Effector CD4-positive, alpha-beta T cell (primary cell): ENCODE results near the gene APBB2.

Experiments
- DNase-seq: peaks from one replicate; pipeline ENCODE4 v3.0.0-alpha.2; 2020

The APBB2 gene

GRCh38 chr4:41185614-41186592 lies 28.4 kb downstream of the APBB2 start:
- no peak for DNase-seq

GRCh38 chr4:41184009-41184408 lies 30.3 kb downstream of the APBB2 start:
- DNase-seq = no peak

GRCh38 chr4:41183021-41183553 lies 31.3 kb downstream of the APBB2 start:
- no peak for DNase-seq

GRCh38 chr4:41181037-41181436 lies 33.3 kb downstream of the APBB2 start:
- DNase-seq = no peak

GRCh38 chr4:41179498-41180195 lies 34.7 kb downstream of the APBB2 start:
- DNase-seq = no peak

DNA sequence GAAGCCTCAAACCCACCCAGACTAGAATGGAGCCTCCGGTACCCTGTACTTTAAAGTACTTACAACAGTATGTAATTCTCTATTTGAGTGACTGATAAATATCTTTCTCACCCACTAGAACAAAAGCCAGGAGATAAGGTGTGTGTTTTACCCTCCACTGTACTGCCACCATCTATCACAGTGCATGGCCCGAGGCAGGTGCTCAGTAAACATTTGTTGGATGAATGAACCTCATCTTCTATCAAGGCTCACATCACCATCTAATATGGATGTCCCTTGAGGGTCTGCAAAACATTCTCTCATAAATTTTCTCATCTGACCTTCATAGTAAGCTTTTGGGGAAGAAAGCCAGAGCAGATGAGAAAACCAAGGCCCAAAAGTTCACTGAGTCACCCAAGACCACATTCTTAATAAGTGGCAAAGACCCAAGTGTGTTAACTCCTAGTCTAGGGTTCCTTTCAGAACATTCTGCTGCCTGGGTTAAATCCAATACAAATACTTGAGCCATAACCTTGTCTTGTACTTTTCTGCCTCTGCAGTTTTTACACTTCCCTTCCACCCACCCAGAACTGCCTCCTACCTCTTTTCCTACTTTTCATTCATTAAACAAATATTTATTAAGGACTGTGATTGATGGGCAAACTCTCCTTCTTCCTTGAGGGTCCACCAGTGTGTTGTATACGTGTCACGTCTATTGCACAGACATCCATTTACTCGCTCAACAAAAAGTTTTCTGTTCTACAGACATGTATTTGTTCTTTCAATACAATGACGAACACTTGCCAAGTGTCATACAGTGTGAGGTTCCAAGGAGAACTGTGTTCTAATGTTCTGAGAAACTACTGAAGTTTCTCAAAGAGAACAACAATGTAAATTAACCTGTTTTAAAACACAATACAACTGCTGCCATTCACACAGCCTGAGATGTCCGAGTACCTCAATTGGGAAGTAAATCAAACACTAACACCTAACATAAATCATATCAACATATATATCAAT lies 35.7 kb downstream of the APBB2 start:
- no peak for DNase-seq

- no peak for DNase-seq
These were observed 37.3 kb downstream of the APBB2 start for GRCh38 chr4:41177016-41177415.

GRCh38 chr4:41176340-41176739 lies 38.0 kb downstream of the APBB2 start:
- no peak for DNase-seq

DNA sequence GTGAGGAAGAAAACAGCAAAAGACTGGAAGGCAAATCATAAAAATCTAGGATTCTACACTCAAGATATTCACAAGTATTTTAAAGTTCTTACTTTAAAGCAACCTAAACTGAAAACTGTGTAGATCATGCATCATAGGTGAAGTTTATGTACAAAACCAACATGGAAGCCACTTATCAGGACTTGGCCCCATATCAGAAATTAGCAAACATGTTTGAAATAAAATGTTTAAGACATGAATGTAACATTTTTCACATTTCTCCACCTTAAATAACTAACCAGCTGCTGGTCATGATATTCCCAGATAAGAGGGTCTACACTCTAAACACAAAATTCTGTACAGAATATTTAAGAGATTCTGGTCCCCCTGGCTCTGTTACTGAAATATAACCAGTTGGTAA lies 38.5 kb downstream of the APBB2 start:
- no peak for DNase-seq

GRCh38 chr4:41174444-41174843 lies 39.9 kb downstream of the APBB2 start:
- DNase-seq = no peak

- DNase-seq = no peak
These were observed 41.6 kb downstream of the APBB2 start for GRCh38 chr4:41172786-41173185.

DNA sequence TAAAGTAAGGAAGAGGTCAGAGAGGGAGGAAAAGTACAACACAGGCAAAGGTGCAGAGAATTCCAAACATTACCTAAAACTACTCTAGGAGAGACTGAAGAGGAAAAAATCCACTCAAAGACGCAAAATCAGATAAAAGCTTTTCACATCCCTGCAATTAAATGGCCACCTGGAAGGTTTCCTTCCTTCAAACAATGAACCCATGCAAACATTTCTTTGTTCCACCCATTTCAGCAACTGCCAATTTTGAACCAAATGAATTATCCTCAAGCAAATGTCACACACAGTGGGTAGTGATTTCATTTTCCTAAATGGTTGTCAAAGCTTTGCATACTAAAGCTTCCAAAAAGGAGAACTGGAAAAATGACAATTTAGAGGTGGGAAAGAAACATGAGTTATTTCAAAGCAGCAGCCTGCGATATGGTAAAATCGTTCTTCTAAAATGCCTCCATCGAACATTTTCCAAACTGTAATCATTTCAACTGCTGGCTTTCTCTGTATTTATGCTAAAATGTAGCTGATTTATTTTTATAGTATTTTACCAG lies 45.0 kb downstream of the APBB2 start:
- DNase-seq = no peak

- DNase-seq = no peak
These were observed 47.2 kb downstream of the APBB2 start for GRCh38 chr4:41167191-41167590.

- no peak for DNase-seq
These were observed 49.9 kb downstream of the APBB2 start for GRCh38 chr4:41164405-41164804.

DNA sequence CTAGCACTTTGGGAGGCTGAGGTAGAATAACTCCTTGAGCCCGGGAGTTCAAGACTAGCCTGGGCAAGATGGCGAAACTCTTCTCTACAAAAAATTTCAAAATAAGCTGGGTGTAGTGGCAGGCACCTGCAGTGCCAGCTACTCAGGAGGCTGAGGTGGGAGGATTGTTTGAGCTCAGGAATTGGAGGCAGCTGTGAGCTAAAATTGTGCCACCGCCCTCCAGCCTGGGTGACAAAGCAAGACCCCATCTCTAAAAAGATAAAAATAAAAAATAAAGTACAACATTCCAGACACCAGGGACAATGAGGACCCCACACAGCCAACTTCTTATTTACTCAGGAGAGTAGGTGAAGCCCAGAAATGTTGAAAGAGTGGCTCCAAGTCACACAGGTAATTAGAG lies 53.0 kb downstream of the APBB2 start:
- no peak for DNase-seq

GRCh38 chr4:41160856-41161255 lies 53.5 kb downstream of the APBB2 start:
- no peak for DNase-seq

- no peak for DNase-seq
These were observed 54.1 kb downstream of the APBB2 start for GRCh38 chr4:41160012-41160789.

DNA sequence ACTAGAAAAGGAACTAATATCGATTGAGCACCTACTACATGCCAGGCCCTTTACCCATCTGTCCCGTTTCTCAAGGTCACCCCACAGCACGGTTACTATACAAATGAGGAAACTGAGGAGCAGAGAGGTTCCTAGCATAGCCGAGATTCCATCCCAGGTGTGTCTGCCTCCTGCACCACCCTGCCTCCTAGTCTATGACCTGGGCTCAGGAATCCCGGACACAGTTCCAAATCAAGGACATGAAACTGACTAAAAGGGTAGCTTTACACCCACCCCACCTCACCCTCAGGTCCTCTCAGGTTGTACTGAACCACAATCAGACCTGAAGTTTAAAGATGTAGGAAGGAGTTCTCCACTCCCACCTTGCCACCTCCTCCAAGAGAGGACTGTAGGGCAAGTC lies 55.6 kb downstream of the APBB2 start:
- DNase-seq = no peak

- DNase-seq = no peak
These were observed 56.1 kb downstream of the APBB2 start for GRCh38 chr4:41158274-41158673.

DNA sequence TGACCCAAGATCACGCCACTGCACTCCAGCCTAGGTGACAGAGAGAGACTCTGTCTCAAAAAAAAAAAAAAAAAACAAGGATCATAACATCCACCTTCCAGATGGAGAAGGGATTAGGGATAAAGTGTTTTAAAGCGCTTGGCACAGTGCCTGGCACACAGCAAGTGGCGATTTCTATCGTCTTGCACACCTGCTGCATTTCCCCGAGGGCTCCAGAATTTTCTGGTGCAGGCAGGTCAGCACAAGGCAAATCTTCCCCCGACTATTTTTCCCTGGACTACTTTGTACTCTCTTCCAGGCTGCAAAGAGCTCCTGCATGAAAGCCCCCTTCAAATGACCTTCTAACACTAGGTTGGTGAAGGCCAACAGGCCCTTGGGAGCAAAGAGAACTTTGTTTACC lies 57.3 kb downstream of the APBB2 start:
- DNase-seq = no peak

DNA sequence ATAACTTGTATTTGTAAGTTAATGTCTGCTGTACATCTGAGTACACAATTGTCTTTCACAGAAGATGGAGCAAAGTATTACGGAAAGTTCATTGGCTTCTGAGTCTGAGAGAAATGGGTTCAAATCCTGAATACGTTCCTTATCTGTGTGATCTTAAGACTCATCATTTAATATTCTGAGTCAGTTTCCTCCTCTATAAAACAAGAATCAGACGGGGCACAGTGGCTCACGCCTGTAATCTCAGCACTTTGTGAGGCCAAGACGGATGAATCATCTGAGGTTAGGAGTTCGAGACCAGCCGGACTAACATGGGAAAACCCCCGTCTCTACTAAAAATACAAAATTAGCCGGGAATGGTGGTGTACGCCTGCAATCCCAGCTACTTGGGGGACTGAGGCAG lies 57.8 kb downstream of the APBB2 start:
- DNase-seq = no peak
